ENCODE data around the gene SLC37A1. TPM values are rescaled to one million over a fixed set of nuclear protein-coding genes. Genes with fewer than 3 reads are reported as not detected.

SLC37A1 gene
- total RNA-seq, 1 experiment from 2014 or later = 23.5 TPM

DNA sequence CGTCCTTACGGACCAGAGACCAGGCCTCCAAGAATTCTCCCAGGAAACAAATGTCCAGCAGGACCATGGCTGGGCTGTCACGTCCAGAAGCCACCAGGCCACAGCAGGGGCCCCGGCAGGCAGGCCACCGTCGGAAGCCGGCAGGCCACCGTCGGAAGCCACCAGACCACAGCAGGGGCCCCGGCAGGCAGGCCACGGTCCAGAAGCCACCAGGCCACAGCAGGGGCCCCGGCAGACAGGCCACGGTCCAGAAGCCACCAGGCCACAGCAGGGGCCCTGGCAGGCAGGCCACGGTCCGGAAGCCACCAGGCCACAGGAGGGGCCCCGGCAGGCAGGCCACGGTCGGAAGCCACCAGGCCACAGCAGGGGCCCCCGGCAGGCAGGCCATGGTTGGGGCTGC is 72.8 kb downstream of the SLC37A1 start:
- POLR2A ChIA-PET (ENCODE audit: unreplicated experiment) = no interaction called here
- intact Hi-C loops (cut with micrococcal nuclease; ENCODE audit: unreplicated experiment) = no loop called here
- H3K9me2 ChIP-seq (ENCODE audit: insufficient read depth) = no peaks in the 10 kb centered on the region
- H3K9me3 ChIP-seq (ENCODE audit: insufficient read depth, low read depth) = no peaks in the 10 kb centered on the region
- no peak overlapping the region for H3K4me3 ChIP-seq
- CTCF ChIA-PET = no interaction called here
- TF ChIP-seq, protein P1, sequence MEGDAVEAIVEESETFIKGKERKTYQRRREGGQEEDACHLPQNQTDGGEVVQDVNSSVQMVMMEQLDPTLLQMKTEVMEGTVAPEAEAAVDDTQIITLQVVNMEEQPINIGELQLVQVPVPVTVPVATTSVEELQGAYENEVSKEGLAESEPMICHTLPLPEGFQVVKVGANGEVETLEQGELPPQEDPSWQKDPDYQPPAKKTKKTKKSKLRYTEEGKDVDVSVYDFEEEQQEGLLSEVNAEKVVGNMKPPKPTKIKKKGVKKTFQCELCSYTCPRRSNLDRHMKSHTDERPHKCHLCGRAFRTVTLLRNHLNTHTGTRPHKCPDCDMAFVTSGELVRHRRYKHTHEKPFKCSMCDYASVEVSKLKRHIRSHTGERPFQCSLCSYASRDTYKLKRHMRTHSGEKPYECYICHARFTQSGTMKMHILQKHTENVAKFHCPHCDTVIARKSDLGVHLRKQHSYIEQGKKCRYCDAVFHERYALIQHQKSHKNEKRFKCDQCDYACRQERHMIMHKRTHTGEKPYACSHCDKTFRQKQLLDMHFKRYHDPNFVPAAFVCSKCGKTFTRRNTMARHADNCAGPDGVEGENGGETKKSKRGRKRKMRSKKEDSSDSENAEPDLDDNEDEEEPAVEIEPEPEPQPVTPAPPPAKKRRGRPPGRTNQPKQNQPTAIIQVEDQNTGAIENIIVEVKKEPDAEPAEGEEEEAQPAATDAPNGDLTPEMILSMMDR (conservative IDR thresholded peaks at IDR 0.05) = no peak
- H4K20me1 ChIP-seq (ENCODE audit: insufficient read depth) = no peaks in the 10 kb centered on the region
- H3K27ac ChIP-seq = no peak overlapping the region
- no peaks in the 10 kb centered on the region for H3K36me3 ChIP-seq (ENCODE audit: low read depth)
- no peaks in the 10 kb centered on the region for H3F3A ChIP-seq (ENCODE audit: insufficient read depth, low read depth)
- no peaks in the 10 kb centered on the region for H3K27me3 ChIP-seq (ENCODE audit: insufficient read depth, low read depth)
- H2AFZ ChIP-seq = no peak overlapping the region
- no peaks in the 10 kb centered on the region for H3K4me1 ChIP-seq (replicated peaks; ENCODE audit: insufficient read depth)
- BruUV-seq (replicated peaks) = no TSS peak
- DNase-seq = no peak
- no peak overlapping the region for H3K4me2 ChIP-seq
- no peaks in the 10 kb centered on the region for H3K79me2 ChIP-seq (ENCODE audit: low read depth)

DNA sequence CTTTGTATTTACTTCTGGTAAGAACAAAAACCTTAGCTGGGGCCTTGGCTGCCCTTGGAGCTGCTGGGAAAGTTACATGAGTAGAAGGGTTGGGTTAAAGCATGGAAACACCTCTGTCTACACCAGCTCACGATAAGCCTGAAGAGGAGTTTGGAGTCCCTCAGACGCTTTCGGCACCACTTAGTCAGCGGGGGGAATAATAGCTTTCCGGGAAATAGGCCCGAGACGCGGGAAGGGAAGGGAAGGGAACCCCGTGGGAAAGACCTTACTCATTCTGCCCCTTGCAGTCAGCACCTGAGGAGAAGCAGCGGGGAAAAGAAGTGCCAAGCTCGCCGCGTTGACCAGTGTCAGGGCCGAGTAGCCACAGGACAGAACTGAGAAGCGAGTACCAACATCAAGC is 73.4 kb downstream of the SLC37A1 start:
- BruUV-seq (replicated peaks) = no TSS peak
- no peak for DNase-seq
- no peaks in the 10 kb centered on the region for H3K36me3 ChIP-seq (ENCODE audit: low read depth)
- H3K79me2 ChIP-seq (ENCODE audit: low read depth) = no peaks in the 10 kb centered on the region
- no peak overlapping the region for H2AFZ ChIP-seq
- intact Hi-C loops (cut with micrococcal nuclease; ENCODE audit: unreplicated experiment) = no loop called here
- H3F3A ChIP-seq (ENCODE audit: insufficient read depth, low read depth) = no peaks in the 10 kb centered on the region
- CTCF ChIA-PET = no interaction called here
- H3K4me3 ChIP-seq = no peak overlapping the region
- H3K27ac ChIP-seq = no peak overlapping the region
- no peaks in the 10 kb centered on the region for H3K27me3 ChIP-seq (ENCODE audit: insufficient read depth, low read depth)
- POLR2A ChIA-PET (ENCODE audit: unreplicated experiment) = no interaction called here
- H3K9me3 ChIP-seq (ENCODE audit: insufficient read depth, low read depth) = no peaks in the 10 kb centered on the region
- H3K4me1 ChIP-seq (replicated peaks; ENCODE audit: insufficient read depth) = no peaks in the 10 kb centered on the region
- H4K20me1 ChIP-seq (ENCODE audit: insufficient read depth) = no peaks in the 10 kb centered on the region
- H3K9me2 ChIP-seq (ENCODE audit: insufficient read depth) = no peaks in the 10 kb centered on the region
- H3K4me2 ChIP-seq = no peak overlapping the region
- no peak for TF ChIP-seq EZH2 (IDR thresholded peaks at IDR 0.05; ENCODE audit: low read depth)
- TF ChIP-seq, protein P1 (conservative IDR thresholded peaks at IDR 0.05) = no peak

DNA sequence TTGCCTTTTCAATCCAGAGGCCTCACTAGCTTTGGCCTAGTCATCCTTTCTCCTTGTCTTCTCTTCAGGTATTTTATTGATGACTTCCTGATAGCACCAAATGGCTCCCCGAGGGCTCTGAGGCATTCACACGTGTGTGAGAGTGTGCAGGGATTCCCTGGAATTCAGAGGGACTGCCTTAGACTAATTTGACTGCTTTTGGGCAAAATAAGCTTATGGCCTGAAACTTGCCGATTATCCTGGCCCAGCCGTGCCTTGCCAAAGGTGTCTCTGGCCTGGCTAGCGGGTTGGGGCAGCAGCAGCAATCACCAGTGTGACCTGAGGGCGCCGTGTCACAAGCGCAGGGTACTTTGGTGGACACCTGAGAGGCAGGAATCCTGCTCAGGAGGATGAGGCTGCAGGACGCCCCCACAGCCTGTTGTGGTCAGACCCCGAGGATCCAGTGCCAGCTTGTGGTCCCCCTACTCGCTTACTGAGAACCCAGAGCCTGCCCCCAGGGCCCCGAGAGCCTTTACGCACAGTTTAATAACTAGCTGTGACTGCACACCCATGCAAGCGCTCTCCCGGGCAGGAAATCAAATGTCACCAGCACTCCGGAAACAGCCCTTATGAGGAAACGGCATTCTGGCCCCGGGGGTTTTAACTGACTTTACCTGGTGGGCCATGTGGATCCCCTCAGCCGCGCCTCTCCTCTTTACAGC is 76.9 kb downstream of the SLC37A1 start:
- Histone ChIP-seq H3K4me2 (no peak overlapping the region), H3K4me3 (no peak overlapping the region), H3F3A (ENCODE audit: insufficient read depth, low read depth) (no peaks in the 10 kb centered on the region), H3K9me3 (ENCODE audit: insufficient read depth, low read depth) (no peaks in the 10 kb centered on the region), H2AFZ (no peak overlapping the region), H3K27me3 (ENCODE audit: insufficient read depth, low read depth) (no peaks in the 10 kb centered on the region), H3K27ac (no peak overlapping the region), H3K9me2 (ENCODE audit: insufficient read depth) (no peaks in the 10 kb centered on the region), H3K36me3 (ENCODE audit: low read depth) (no peaks in the 10 kb centered on the region), H3K79me2 (ENCODE audit: low read depth) (no peaks in the 10 kb centered on the region), H3K4me1 (replicated peaks; ENCODE audit: insufficient read depth) (no peaks in the 10 kb centered on the region), H4K20me1 (ENCODE audit: insufficient read depth) (no peaks in the 10 kb centered on the region)
- intact Hi-C loops (cut with micrococcal nuclease; ENCODE audit: unreplicated experiment) = no loop called here
- BruUV-seq (replicated peaks) = no TSS peak
- TF ChIP-seq, protein P1 (conservative IDR thresholded peaks at IDR 0.05) = no peak
- no peak for TF ChIP-seq EZH2 (IDR thresholded peaks at IDR 0.05; ENCODE audit: low read depth)
- CTCF ChIA-PET = no interaction called here
- POLR2A ChIA-PET (ENCODE audit: unreplicated experiment) = no interaction called here
- no peak for DNase-seq
